ENCODE data around the gene PALB2.

GRCh38 chr16:23584186-23585076 is 56.7 kb downstream of the PALB2 start:
- TF ChIP-seq POLR2A (IDR thresholded peaks at IDR 0.05; ENCODE audit: low read length) (no peak), GATA1 (IDR thresholded peaks at IDR 0.05; ENCODE audit: low read depth, low read length) (no peak)

All from erythroblast (primary cell).